Measurements from ENCODE around the gene SUB1.

The SUB1 gene

DNA sequence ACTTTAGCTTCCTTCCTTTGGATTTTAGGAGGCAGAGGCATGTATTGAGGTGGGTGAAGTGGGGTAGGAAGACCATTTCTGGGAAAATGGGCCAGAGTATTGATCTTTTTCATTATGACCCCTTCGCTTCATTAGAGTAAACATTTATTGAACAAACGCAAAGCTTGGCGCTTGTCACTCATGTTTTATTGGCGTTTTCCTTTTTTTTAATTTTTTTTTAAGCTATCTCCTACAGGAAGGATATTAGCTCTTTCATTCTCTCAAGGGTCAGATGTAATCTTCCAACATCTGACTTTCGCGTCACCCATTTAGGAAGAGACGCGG is 273 bp upstream of the SUB1 start:
- peak overlapping the region; percentile 98 for H3K4me3 ChIP-seq (ENCODE audit: low read length)
- no peaks in the 10 kb centered on the region for H3K9me3 ChIP-seq (ENCODE audit: control insufficient read depth, low read length)
- H3K9ac ChIP-seq (ENCODE audit: low read length): peak overlapping the region; percentile 95
- H3K4me1 ChIP-seq (ENCODE audit: control insufficient read depth, insufficient read depth, low read length): peaks cover 38% of the 10 kb centered on the region
- no peaks in the 10 kb centered on the region for H3K27me3 ChIP-seq (replicated peaks; ENCODE audit: control insufficient read depth, insufficient read depth, low read length)
- peaks cover 13% of the 10 kb centered on the region for H3K36me3 ChIP-seq (ENCODE audit: control insufficient read depth, insufficient read depth, low read length, severe bottlenecking)
- DNase-seq (ENCODE audit: low read depth): no peak

DNA sequence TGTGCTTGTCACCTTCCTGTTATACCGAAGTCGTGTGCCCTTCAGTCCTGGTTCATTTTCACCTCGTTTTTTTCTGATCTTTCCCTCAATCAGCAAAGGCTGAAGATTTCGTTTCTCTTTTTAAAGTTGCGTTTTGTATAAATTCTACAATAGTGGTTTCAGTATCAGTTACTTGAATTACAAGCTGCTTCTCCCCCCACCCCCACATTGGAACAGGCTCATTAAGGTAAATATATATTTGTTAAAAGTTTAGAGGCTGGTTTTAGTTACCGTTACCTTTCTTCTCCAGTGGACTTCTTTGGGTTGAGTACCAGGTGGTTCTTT is 881 bp downstream of the SUB1 start:
- no peak for DNase-seq (ENCODE audit: low read depth)
- no peaks in the 10 kb centered on the region for H3K27me3 ChIP-seq (replicated peaks; ENCODE audit: control insufficient read depth, insufficient read depth, low read length)
- peak overlapping the region; percentile 95 for H3K9ac ChIP-seq (ENCODE audit: low read length)

DNA sequence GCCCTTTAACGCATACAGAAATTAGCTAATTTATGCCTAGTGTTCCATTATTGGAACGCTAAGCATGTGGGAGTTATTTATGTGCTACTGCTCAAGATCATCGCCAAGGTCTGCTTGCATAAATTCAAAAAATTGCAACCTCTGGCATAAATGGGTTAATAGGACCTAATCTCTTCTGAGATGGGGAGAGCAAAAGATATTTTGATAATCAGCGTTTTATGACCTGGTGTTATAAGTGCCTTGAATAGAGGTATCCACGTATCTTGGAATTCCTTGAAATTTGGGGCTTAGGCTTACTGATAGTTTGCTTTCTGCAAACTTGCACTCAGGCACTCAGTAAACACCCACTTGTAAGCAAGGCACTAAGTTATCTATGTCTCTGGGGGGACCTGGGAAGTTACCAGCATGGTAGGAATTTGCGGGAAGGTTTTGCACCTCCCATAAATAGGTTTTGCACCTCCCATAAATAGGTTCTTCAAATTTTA is 1.8 kb downstream of the SUB1 start:
- DNase-seq (ENCODE audit: low read depth): no peak
- H3K9ac ChIP-seq (ENCODE audit: low read length): peak overlapping the region; percentile 95
- H3K4me3 ChIP-seq (ENCODE audit: low read length): peak overlapping the region; percentile 98
- H3K9me3 ChIP-seq (ENCODE audit: control insufficient read depth, low read length): no peaks in the 10 kb centered on the region
- peaks cover 38% of the 10 kb centered on the region for H3K4me1 ChIP-seq (ENCODE audit: control insufficient read depth, insufficient read depth, low read length)
- peaks cover 26% of the 10 kb centered on the region for H3K36me3 ChIP-seq (ENCODE audit: control insufficient read depth, insufficient read depth, low read length, severe bottlenecking)
- no peaks in the 10 kb centered on the region for H3K27me3 ChIP-seq (replicated peaks; ENCODE audit: control insufficient read depth, insufficient read depth, low read length)

More for the DNA sequence above, 881 bp downstream of the SUB1 start:
- Histone ChIP-seq H3K9me3 (ENCODE audit: control insufficient read depth, low read length) (no peaks in the 10 kb centered on the region), H3K36me3 (ENCODE audit: control insufficient read depth, insufficient read depth, low read length, severe bottlenecking) (peaks cover 17% of the 10 kb centered on the region), H3K4me1 (ENCODE audit: control insufficient read depth, insufficient read depth, low read length) (peaks cover 38% of the 10 kb centered on the region), H3K4me3 (ENCODE audit: low read length) (peak overlapping the region; percentile 98)

DNA sequence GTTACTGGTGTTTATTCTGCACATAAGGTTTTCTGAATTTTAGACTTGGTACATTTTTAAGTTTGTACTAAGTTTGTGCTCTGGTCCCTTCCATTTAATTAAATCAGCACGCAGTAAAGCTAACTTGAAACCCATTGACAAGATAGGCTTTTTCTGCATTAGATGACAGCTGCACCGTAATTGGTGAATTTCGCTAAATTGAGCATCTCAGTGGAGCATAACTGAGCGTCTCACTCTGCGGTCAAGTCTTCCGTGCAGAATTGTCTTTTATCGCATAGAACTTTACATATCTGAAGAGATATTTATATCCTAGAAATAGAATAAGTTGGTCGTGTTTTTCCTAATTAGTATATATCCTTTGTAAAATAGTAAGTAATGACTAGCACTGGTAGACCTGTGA is 4.1 kb downstream of the SUB1 start:
- Histone ChIP-seq H3K4me1 (ENCODE audit: control insufficient read depth, insufficient read depth, low read length) (peaks cover 37% of the 10 kb centered on the region), H3K36me3 (ENCODE audit: control insufficient read depth, insufficient read depth, low read length, severe bottlenecking) (peaks cover 48% of the 10 kb centered on the region), H3K9ac (ENCODE audit: low read length) (no peak overlapping the region), H3K27me3 (replicated peaks; ENCODE audit: control insufficient read depth, insufficient read depth, low read length) (no peaks in the 10 kb centered on the region), H3K4me3 (ENCODE audit: low read length) (no peak overlapping the region), H3K9me3 (ENCODE audit: control insufficient read depth, low read length) (no peaks in the 10 kb centered on the region)
- no peak for DNase-seq (ENCODE audit: low read depth)

DNA sequence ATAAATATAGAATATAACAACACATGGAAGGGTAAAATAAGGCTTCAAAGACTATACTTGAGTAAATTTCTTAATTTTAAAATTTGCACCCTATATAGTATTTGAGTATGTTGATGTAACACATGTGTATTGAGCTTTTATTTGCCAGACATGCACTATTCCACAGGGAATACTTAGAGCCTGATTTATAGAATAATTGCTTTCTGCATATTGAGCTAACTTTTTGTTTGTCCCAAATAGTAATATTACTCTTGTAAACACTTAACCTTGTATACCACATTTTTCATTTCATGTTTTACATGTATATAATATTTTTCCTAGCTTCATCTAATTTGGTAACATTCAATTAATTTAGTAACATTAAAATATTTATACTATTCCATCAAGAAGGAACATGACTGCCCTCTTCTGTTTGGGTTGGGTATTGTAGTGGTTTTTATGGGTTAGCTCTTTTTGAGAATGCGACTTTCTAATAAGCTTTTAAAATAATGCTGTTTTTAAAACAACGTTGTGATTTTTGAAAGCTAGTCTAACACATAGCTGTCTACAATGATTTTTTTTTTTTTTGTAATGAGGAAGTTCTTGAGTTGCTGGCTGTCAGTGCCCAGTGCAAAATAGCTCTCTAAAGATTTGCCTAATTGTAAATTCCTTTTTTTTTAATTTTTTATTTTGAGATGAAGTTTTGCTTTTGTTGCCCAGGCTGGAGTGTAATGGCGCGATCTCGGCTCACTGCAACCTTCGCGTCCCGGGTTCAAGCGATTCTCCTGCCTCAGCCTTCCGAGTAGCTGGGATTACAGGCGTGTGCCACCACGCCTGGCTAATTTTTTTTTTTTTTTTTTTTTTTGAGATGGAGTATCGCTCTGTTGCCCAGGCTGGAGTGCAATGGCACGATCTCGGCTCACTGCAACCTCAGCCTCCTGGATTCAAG is 4.8 kb downstream of the SUB1 start:
- Histone ChIP-seq H3K36me3 (ENCODE audit: control insufficient read depth, insufficient read depth, low read length, severe bottlenecking) (peaks cover 56% of the 10 kb centered on the region), H3K9ac (ENCODE audit: low read length) (no peak overlapping the region), H3K27me3 (replicated peaks; ENCODE audit: control insufficient read depth, insufficient read depth, low read length) (no peaks in the 10 kb centered on the region), H3K9me3 (ENCODE audit: control insufficient read depth, low read length) (no peaks in the 10 kb centered on the region), H3K4me1 (ENCODE audit: control insufficient read depth, insufficient read depth, low read length) (peaks cover 32% of the 10 kb centered on the region), H3K4me3 (ENCODE audit: low read length) (no peak overlapping the region)
- DNase-seq (ENCODE audit: low read depth): peak; percentile 86

DNA sequence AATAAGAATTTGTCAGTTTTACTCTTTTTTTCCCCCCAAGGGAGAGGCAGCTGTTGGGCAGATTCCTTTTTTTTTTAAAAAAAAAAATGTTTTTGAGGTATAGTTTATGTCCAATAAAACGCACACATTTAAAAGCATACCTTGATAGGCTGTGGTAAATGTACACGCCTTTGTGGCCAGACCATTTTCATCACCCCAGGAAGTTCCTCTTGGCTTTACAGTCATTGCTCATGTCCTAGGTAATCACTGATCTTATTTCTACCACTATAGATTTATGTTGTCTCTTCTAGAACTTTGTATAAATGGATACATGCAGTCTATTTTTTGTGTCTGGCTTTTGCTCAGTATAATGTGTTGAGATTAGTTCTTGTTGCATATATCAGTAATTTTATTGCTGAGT is 9.8 kb downstream of the SUB1 start:
- Histone ChIP-seq H3K9ac (ENCODE audit: low read length) (no peak overlapping the region), H3K4me3 (ENCODE audit: low read length) (no peak overlapping the region), H3K36me3 (ENCODE audit: control insufficient read depth, insufficient read depth, low read length, severe bottlenecking) (peaks cover 72% of the 10 kb centered on the region), H3K9me3 (ENCODE audit: control insufficient read depth, low read length) (no peaks in the 10 kb centered on the region), H3K4me1 (ENCODE audit: control insufficient read depth, insufficient read depth, low read length) (peaks cover 50% of the 10 kb centered on the region), H3K27me3 (replicated peaks; ENCODE audit: control insufficient read depth, insufficient read depth, low read length) (no peaks in the 10 kb centered on the region)
- no peak for DNase-seq (ENCODE audit: low read depth)

DNA sequence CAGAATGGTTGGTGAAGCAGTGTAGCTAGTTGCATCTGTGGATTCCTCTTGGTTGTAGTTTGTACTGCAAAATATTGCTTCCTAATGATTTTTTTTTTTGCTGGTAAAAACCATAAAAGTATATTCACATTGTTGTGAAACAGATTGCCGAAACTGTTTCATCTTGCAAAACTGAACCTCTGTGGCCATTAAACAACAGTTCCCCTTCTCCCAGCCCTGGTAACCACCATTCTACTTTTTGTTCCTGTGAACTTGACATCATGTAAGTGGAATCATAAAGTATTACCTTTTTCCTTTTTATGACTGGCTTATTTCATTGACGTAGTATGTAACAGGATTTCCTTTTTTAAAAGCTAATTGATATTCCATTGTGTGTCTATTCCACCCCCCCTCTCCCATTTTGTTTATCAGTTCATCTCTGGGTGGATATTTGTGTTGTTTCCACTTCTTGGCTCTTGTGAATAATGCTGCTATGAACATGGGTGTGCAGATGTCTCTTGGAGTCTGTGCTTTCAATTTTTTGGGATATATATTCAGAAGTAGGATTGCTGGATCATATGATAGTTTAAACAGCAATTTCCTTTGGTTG is 11.8 kb downstream of the SUB1 start:
- Histone ChIP-seq H3K9me3 (ENCODE audit: control insufficient read depth, low read length) (no peaks in the 10 kb centered on the region), H3K9ac (ENCODE audit: low read length) (peak overlapping the region; percentile 17), H3K4me3 (ENCODE audit: low read length) (peak overlapping the region; percentile 3), H3K36me3 (ENCODE audit: control insufficient read depth, insufficient read depth, low read length, severe bottlenecking) (peaks cover 75% of the 10 kb centered on the region), H3K27me3 (replicated peaks; ENCODE audit: control insufficient read depth, insufficient read depth, low read length) (no peaks in the 10 kb centered on the region), H3K4me1 (ENCODE audit: control insufficient read depth, insufficient read depth, low read length) (peaks cover 68% of the 10 kb centered on the region)
- no peak for DNase-seq (ENCODE audit: low read depth)

DNA sequence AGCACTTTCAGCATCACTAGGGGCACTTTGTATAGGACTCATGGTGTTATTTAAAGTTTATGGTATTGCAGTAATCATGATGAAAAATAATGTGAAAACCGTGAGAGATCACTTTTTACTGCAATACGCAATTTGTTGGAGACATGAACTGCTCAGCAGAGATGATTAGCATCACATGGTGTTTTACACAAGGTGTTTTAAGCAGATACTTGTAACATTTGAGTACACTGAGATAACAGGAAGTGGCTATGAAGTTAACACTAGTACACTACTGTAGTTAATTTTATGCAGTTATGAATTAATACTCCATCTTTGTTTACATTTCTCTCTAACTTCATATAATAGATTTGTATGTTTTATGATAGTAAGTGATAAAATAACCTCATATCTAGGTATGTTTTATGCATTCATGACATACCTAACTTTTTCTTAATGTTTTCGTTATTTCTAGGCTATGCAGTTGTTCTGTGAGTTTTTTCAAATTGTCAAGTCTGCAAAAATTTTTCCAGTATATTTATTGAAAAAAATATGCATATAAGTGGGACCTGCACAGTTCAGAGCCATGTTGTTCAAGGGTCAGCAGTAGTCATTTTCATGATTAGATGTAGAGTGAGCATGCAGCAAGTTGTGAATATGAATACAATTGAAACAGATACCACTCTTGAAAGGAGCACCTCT is 13.0 kb downstream of the SUB1 start:
- no peaks in the 10 kb centered on the region for H3K27me3 ChIP-seq (replicated peaks; ENCODE audit: control insufficient read depth, insufficient read depth, low read length)
- peaks cover 73% of the 10 kb centered on the region for H3K36me3 ChIP-seq (ENCODE audit: control insufficient read depth, insufficient read depth, low read length, severe bottlenecking)
- peak overlapping the region; percentile 5 for H3K4me3 ChIP-seq (ENCODE audit: low read length)
- H3K9me3 ChIP-seq (ENCODE audit: control insufficient read depth, low read length): no peaks in the 10 kb centered on the region
- H3K4me1 ChIP-seq (ENCODE audit: control insufficient read depth, insufficient read depth, low read length): peaks cover 74% of the 10 kb centered on the region
- H3K9ac ChIP-seq (ENCODE audit: low read length): peak overlapping the region; percentile 84
- DNase-seq (ENCODE audit: low read depth): no peak

DNA sequence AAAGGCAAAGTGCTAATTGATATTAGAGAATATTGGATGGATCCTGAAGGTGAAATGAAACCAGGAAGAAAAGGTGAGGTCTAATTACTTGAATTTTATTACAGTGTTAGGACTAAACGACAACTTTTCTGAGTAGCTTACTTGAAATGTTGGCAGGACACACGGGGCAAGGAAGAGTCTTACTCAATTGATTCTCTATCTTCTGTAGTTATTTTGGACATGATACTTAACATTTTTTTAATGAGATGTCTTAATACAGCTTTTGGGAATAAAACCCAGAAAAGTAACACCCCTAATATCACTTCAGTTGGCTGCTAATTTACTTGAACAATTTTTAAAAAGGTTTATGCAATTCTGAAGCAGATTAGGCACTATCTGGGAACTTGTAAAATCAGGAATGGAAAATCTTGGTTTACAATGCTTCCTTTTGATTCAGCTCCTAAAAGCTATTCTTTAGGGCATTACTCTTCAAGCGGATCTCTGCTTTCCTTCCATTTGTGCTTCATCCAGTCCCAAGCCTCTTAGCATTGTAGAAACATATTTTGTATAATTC is 13.7 kb downstream of the SUB1 start:
- DNase-seq (ENCODE audit: low read depth): no peak
- Histone ChIP-seq H3K27me3 (replicated peaks; ENCODE audit: control insufficient read depth, insufficient read depth, low read length) (no peaks in the 10 kb centered on the region), H3K36me3 (ENCODE audit: control insufficient read depth, insufficient read depth, low read length, severe bottlenecking) (peaks cover 74% of the 10 kb centered on the region), H3K4me1 (ENCODE audit: control insufficient read depth, insufficient read depth, low read length) (peaks cover 70% of the 10 kb centered on the region), H3K9ac (ENCODE audit: low read length) (peak overlapping the region; percentile 84), H3K9me3 (ENCODE audit: control insufficient read depth, low read length) (no peaks in the 10 kb centered on the region), H3K4me3 (ENCODE audit: low read length) (peak overlapping the region; percentile 62)

DNA sequence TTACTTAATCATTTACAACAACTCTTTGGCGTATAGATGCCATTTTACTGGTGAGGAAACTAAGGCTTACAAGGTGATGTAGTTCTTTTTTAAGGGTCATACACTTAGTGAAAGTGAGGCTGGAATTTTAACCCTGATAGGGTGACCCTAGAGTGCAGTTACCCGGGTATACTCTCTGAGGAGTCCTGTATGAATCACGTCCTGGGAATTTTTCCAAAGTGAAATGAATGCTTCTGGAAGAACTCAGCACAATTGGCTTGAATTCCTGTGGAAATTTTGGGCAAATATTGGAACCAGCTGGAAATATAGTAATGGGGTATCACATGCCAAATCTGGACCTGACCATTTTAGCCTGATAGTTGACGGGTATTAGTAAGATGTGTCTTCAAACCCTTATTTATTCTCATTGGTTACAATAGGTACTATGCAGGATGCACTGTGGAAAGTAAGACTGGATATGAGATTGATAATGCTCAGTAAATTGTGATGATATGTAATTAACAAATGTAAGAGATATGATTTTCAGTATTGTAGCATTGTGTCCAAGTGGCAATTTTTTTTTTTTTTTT is 14.8 kb downstream of the SUB1 start:
- no peaks in the 10 kb centered on the region for H3K27me3 ChIP-seq (replicated peaks; ENCODE audit: control insufficient read depth, insufficient read depth, low read length)
- H3K36me3 ChIP-seq (ENCODE audit: control insufficient read depth, insufficient read depth, low read length, severe bottlenecking): peaks cover 74% of the 10 kb centered on the region
- H3K9me3 ChIP-seq (ENCODE audit: control insufficient read depth, low read length): no peaks in the 10 kb centered on the region
- peaks cover 70% of the 10 kb centered on the region for H3K4me1 ChIP-seq (ENCODE audit: control insufficient read depth, insufficient read depth, low read length)
- DNase-seq (ENCODE audit: low read depth): peak; percentile 94
- H3K4me3 ChIP-seq (ENCODE audit: low read length): peak overlapping the region; percentile 62
- peak overlapping the region; percentile 84 for H3K9ac ChIP-seq (ENCODE audit: low read length)

Data from adipocyte (in vitro differentiated cells).